Stimulated activated CD4-positive, alpha-beta T cell treated with anti-CD3 and anti-CD28 coated beads, Interleukin-4, amount 100 ng/mL, for 24 hours (primary cell): ENCODE measurements around the gene UBAC2.
"Not testable (repeated sequence)": the region's sequence is repeated elsewhere in the genome, so short reads cannot be mapped to it uniquely, and the experiment has no call there.

Experiments
- DNase-seq: peaks from one replicate; pipeline ENCODE4 v3.0.0-alpha.2; 2020

The UBAC2 gene

GRCh38 chr13:99404005-99404755 is 203.5 kb downstream of the UBAC2 start:
- no peak for DNase-seq

GRCh38 chr13:99405966-99406365 is 205.3 kb downstream of the UBAC2 start:
- DNase-seq, result no peak

- DNase-seq, result no peak
Observed at GRCh38 chr13:99406799-99407201, 206.1 kb downstream of the UBAC2 start.

- no peak for DNase-seq
Observed at GRCh38 chr13:99407906-99408702, 207.4 kb downstream of the UBAC2 start.

- no peak for DNase-seq
Observed at GRCh38 chr13:99408703-99409000, 208.0 kb downstream of the UBAC2 start.

GRCh38 chr13:99409461-99410083 is 208.9 kb downstream of the UBAC2 start:
- DNase-seq, result not testable (repeated sequence)

GRCh38 chr13:99410646-99411475 is 210.2 kb downstream of the UBAC2 start:
- DNase-seq, result not testable (repeated sequence)

GRCh38 chr13:99412856-99413255 is 212.2 kb downstream of the UBAC2 start:
- no peak for DNase-seq

GRCh38 chr13:99414048-99414995 is 213.7 kb downstream of the UBAC2 start:
- DNase-seq, result no peak

GRCh38 chr13:99415014-99415650 is 214.5 kb downstream of the UBAC2 start:
- DNase-seq, result no peak

- peak; percentile 46 for DNase-seq
Observed at GRCh38 chr13:99415851-99416331, 215.2 kb downstream of the UBAC2 start.

- DNase-seq, result no peak
Observed at GRCh38 chr13:99416411-99417121, 215.9 kb downstream of the UBAC2 start.

- DNase-seq, result no peak
Observed at GRCh38 chr13:99417201-99418102, 216.8 kb downstream of the UBAC2 start.

- DNase-seq, result no peak
Observed at GRCh38 chr13:99418103-99418842, 217.6 kb downstream of the UBAC2 start.

- no peak for DNase-seq
Observed at GRCh38 chr13:99418843-99419140, 218.1 kb downstream of the UBAC2 start.

GRCh38 chr13:99419591-99420243 is 219.1 kb downstream of the UBAC2 start:
- DNase-seq, result no peak

- DNase-seq, result no peak
Observed at GRCh38 chr13:99421271-99421670, 220.6 kb downstream of the UBAC2 start.
